Subcutaneous adipose tissue (tissue), 4 donors: ENCODE data around the gene CPAMD8. TPM values are rescaled to one million over a fixed set of nuclear protein-coding genes. Genes with fewer than 3 reads are reported as not detected.

ENCODE experiments used
- CTCF ChIP-seq: fragments of 450-650 bp; IDR thresholded peaks from one replicate; pipeline ENCODE4 v1.5.1; 2016; ENCODE audit warnings: low read depth, mild to moderate bottlenecking, control low read depth, antibody characterized with exemption, moderate library complexity
- total RNA-seq, 4 donors: library from RNA; depleted of rRNA; stranded (reverse); fragments of >200 nt; gene quantifications; one replicate each; pipeline ENCODE4 v1.1.0, GENCODE V29; 2016

CPAMD8 gene
- total RNA-seq, 4 donors from 2014 or later: 3.7 to 75.5 (median 22.0) TPM

- TF ChIP-seq CTCF: no peak
Measured at GRCh38 chr19:17041976-17042375, 15.4 kb upstream of the CPAMD8 start.

- no peak for TF ChIP-seq CTCF
Measured at GRCh38 chr19:17037966-17038500, 11.4 kb upstream of the CPAMD8 start.

GRCh38 chr19:17037184-17037583 is 10.6 kb upstream of the CPAMD8 start:
- no peak for TF ChIP-seq CTCF

GRCh38 chr19:17036640-17037039 is 10.0 kb upstream of the CPAMD8 start:
- TF ChIP-seq CTCF: no peak

GRCh38 chr19:17035842-17036424 is 9.3 kb upstream of the CPAMD8 start:
- no peak for TF ChIP-seq CTCF

- TF ChIP-seq CTCF: no peak
Measured at GRCh38 chr19:17031741-17032140, 5.1 kb upstream of the CPAMD8 start.

- no peak for TF ChIP-seq CTCF
Measured at GRCh38 chr19:17027535-17027975, 945 bp upstream of the CPAMD8 start.
